GM12878 (cell line): Measurements from ENCODE around the gene ERC2. TPM values are rescaled to one million over a fixed set of nuclear protein-coding genes. Genes with fewer than 3 reads are reported as not detected.

Experiments
- ATAC-seq: fragments of 200-7000 bp; cut with Tn5 transposase; 3 replicates; pipeline ENCODE4 v1.9.1; 2020; ENCODE audit warnings: mild to moderate bottlenecking, moderate library complexity
- BruUV-seq: library from RNA; stranded (reverse); fragments of 400-500 nt; replicated peaks from 2 replicates; lab custom pipeline; 2021; lab: Mats Ljungman, UMichigan
- CTCF ChIA-PET: fragments of 300-600 bp; sonication (Branson Sonifier 250); formaldehyde crosslinking; extraction: SDS; loops from one replicate; lab custom pipeline; 2021; ENCODE audit warnings: inconsistent platforms; lab: Yijun Ruan, JAX
- POLR2A ChIA-PET: fragments of 350-600 bp; formaldehyde crosslinking; extraction: SDS; loops from one replicate; lab custom pipeline; 2021; ENCODE audit warnings: inconsistent platforms; lab: Charles Lee
- RAD21 ChIA-PET: fragments of 300-600 bp; sonication (Branson Sonifier 250); formaldehyde crosslinking; loops from one replicate; lab custom pipeline; 2023; ENCODE audit warnings: antibody characterized with exemption; ENCODE audit not compliant: unreplicated experiment; lab: Charles Lee
- SMC1A ChIA-PET: fragments of 300-600 bp; sonication (Branson Sonifier 250); formaldehyde crosslinking; loops from one replicate; lab custom pipeline; 2023; ENCODE audit not compliant: unreplicated experiment, uncharacterized antibody; lab: Charles Lee
- DNase-seq: peaks from one replicate; pipeline ENCODE4 v3.0.0-alpha.2; 2011; ENCODE audit warnings: low read depth, low spot score
- FAIRE-seq: peaks from 3 replicates; lab custom pipeline; 2011; peaks lifted over from hg19 to GRCh38; lab: Jason Lieb, UNC
- H2AFZ ChIP-seq: 2 replicates; pipeline ENCODE4 v1.6.0; 2011; ENCODE audit warnings: low read depth, low read length, control low read depth; ENCODE audit not compliant: control insufficient read depth
- H3K27ac ChIP-seq: 2 replicates; pipeline ENCODE4 v1.5.1; 2011; ENCODE audit warnings: control low read depth; ENCODE audit not compliant: control insufficient read depth, insufficient read depth
- H3K27me3 ChIP-seq, 2 experiments: replicated peaks in 1 of 2; 2 replicates each; pipeline versions ENCODE4 v1.6.0 to v1.6.1; 2011; ENCODE audit warnings: low read length in 1 of 2; ENCODE audit not compliant: control insufficient read depth in 2 of 2, insufficient read depth in 2 of 2
- H3K36me3 ChIP-seq, 2 experiments: 2 replicates each; pipeline ENCODE4 v1.5.1; 2011; ENCODE audit warnings: low read length in 1 of 2; ENCODE audit not compliant: control insufficient read depth in 2 of 2, insufficient read depth in 2 of 2
- H3K4me1 ChIP-seq: 2 replicates; pipeline ENCODE4 v1.6.1; 2011; ENCODE audit warnings: mild to moderate bottlenecking, low read length, moderate library complexity, mixed read lengths; ENCODE audit not compliant: control insufficient read depth, insufficient read depth
- H3K4me2 ChIP-seq: 2 replicates; pipeline ENCODE4 v1.6.0; 2011; ENCODE audit warnings: control low read depth; ENCODE audit not compliant: control insufficient read depth, insufficient read depth
- H3K4me3 ChIP-seq: fragments of 200-600 bp; sonication (generic); 2 replicates; pipeline ENCODE4 v1.5.1; 2016
- H3K79me2 ChIP-seq: 2 replicates; pipeline ENCODE4 v1.6.0; 2011; ENCODE audit warnings: low read length; ENCODE audit not compliant: control insufficient read depth, insufficient read depth
- H3K9ac ChIP-seq: 2 replicates; pipeline ENCODE4 v1.8.0; 2011; ENCODE audit warnings: low read length, control low read depth, mixed read lengths; ENCODE audit not compliant: control insufficient read depth, insufficient read depth
- H3K9me3 ChIP-seq: replicated peaks from 3 replicates; pipeline ENCODE4 v1.5.1; 2011; ENCODE audit warnings: mild to moderate bottlenecking, low read length; ENCODE audit not compliant: control insufficient read depth, insufficient read depth
- H4K20me1 ChIP-seq: 2 replicates; pipeline ENCODE4 v1.6.0; 2011; ENCODE audit not compliant: control insufficient read depth, insufficient read depth
- CBFB ChIP-seq: IDR thresholded peaks from 2 replicates; pipeline ENCODE4 v1.6.1; 2016; ENCODE audit warnings: antibody characterized with exemption, low read depth
- DPF2 ChIP-seq: fragments of 450-650 bp; IDR thresholded peaks from 2 replicates; pipeline ENCODE4 v1.6.1; 2017; ENCODE audit warnings: mild to moderate bottlenecking
- FOXM1 ChIP-seq: IDR thresholded peaks from 2 replicates; pipeline ENCODE4 v1.6.1; 2012; ENCODE audit warnings: low read depth, mild to moderate bottlenecking, inconsistent platforms, low read length, moderate library complexity
- HCFC1 ChIP-seq: fragments of 150-350 bp; IDR thresholded peaks from 2 replicates; pipeline ENCODE4 v1.6.1; 2014; ENCODE audit warnings: low read length
- IKZF2 ChIP-seq, 2 experiments: fragments of 450-650 bp; IDR thresholded peaks; 2 replicates each; pipeline ENCODE4 v1.6.1; 2017; ENCODE audit warnings: mild to moderate bottlenecking in 2 of 2, moderate library complexity in 2 of 2
- KDM1A ChIP-seq: fragments of 200-600 bp; sonication (generic); IDR thresholded peaks from 2 replicates; pipeline ENCODE4 v1.6.1; 2016; ENCODE audit warnings: borderline replicate concordance
- LARP7 ChIP-seq: fragments of 450-650 bp; IDR thresholded peaks from 2 replicates; pipeline ENCODE4 v1.6.1; 2017; ENCODE audit warnings: mild to moderate bottlenecking
- MEF2A ChIP-seq: IDR thresholded peaks from 2 replicates; pipeline ENCODE4 v1.6.1; 2011; ENCODE audit warnings: low read depth, mild to moderate bottlenecking, low read length, moderate library complexity; ENCODE audit not compliant: insufficient read depth
- MTA2 ChIP-seq: fragments of 450-650 bp; IDR thresholded peaks from 2 replicates; pipeline ENCODE4 v1.6.1; 2016; ENCODE audit warnings: low read depth, mild to moderate bottlenecking, moderate library complexity
- NFXL1 ChIP-seq: fragments of 450-650 bp; IDR thresholded peaks from 2 replicates; pipeline ENCODE4 v1.6.1; 2017; ENCODE audit warnings: antibody characterized with exemption, mild to moderate bottlenecking, borderline replicate concordance
- NFYA ChIP-seq: IDR thresholded peaks from 2 replicates; pipeline ENCODE4 v1.6.1; 2011; ENCODE audit warnings: low read depth, mild to moderate bottlenecking, low read length, improper control_type of control experiment, borderline replicate concordance
- NR2F1 ChIP-seq: fragments of 450-650 bp; conservative IDR thresholded peaks from 2 replicates; pipeline ENCODE4 v1.6.1; 2017; ENCODE audit warnings: mild to moderate bottlenecking
- POU2F2 ChIP-seq: IDR thresholded peaks from 3 replicates; pipeline ENCODE4 v1.6.1; 2011; ENCODE audit warnings: low read depth, mild to moderate bottlenecking, low read length, borderline replicate concordance
- SMAD1 ChIP-seq: fragments of 450-650 bp; IDR thresholded peaks from 2 replicates; pipeline ENCODE4 v1.6.1; 2018; ENCODE audit warnings: mild to moderate bottlenecking, low read depth; ENCODE audit not compliant: partially characterized antibody
- whole genome bisulfite sequencing: methylation state at CpG from one replicate; pipeline ENCODE4 v1.1.6; 2016; ENCODE audit warnings: low lambda C conversion rate; ENCODE audit not compliant: insufficient replicate concordance, insufficient coverage; ENCODE audit errors: missing lambda C conversion rate; 5-methylcytosine and 5-hydroxymethylcytosine counted together
- in situ Hi-C: fragments of 300-500 bp; cut with MboI; formaldehyde crosslinking; loops from 9 replicates; pipeline ENCODE4 v1.14.3; 2018; ENCODE audit warnings: mixed read lengths
- intact Hi-C: fragments of 100-400 bp; cut with micrococcal nuclease; formaldehyde crosslinking; loops from one replicate; pipeline ENCODE4 v1.14.2; 2022; ENCODE audit not compliant: unreplicated experiment
- polyA plus RNA-seq, 11 experiments: library from polyadenylated mRNA; depleted of rRNA in 4 of 11; unstranded in 6 of 11; stranded (reverse) in 5 of 11; fragments of >200 nt; fragmentation: Nextera tagmentation in 4 of 11; fragmentation: Illumina TruSeq in 1 of 11; extraction: Ambion mirVana in 4 of 11; extraction: Trizol in 1 of 11; gene quantifications; 1 replicate in 1 of 11; 2 replicates in 10 of 11; pipeline versions ENCODE4 v1.2.1 to v1.2.3, GENCODE V29; 2011 to 2016; ENCODE audit warnings: inconsistent platforms in 2 of 11, missing spikeins in 2 of 11, low read depth in 1 of 11
- total RNA-seq, 4 experiments: library from RNA; depleted of rRNA in 3 of 4; stranded (reverse); fragments of >200 nt in 3 of 4; fragmentation: Illumina TruSeq in 1 of 4; extraction: Trizol in 1 of 4; gene quantifications; 2 replicates each; pipeline versions ENCODE4 v1.2.1 to v1.2.3, GENCODE V29; 2013 to 2021
- TF ChIP-seq, protein P1 (sequence below): IDR thresholded peaks from 2 replicates; pipeline ENCODE4 v1.6.1; 2011; ENCODE audit warnings: mild to moderate bottlenecking, low read depth, low read length, moderate library complexity; ENCODE audit not compliant: insufficient replicate concordance
- TF ChIP-seq, protein P2 (sequence below): fragments of 450-650 bp; IDR thresholded peaks from 2 replicates; pipeline ENCODE4 v1.6.1; 2018; ENCODE audit warnings: mild to moderate bottlenecking, low read depth, moderate library complexity; ENCODE audit not compliant: partially characterized antibody
- TF ChIP-seq, protein P3 (sequence below): IDR thresholded peaks from 2 replicates; pipeline ENCODE4 v1.6.1; 2011; ENCODE audit warnings: borderline replicate concordance, low read depth, mild to moderate bottlenecking, moderate library complexity, mixed read lengths, low read length; ENCODE audit not compliant: insufficient read depth; ENCODE audit errors: extremely low read length
- TF ChIP-seq, protein P4 (sequence below): IDR thresholded peaks from 2 replicates; pipeline ENCODE4 v1.6.1; 2012; ENCODE audit warnings: low read depth, low read length, improper control_type of control experiment
- TF ChIP-seq, protein P5 (sequence below): fragments of 450-650 bp; IDR thresholded peaks from 2 replicates; pipeline ENCODE4 v1.6.1; 2017; ENCODE audit warnings: mild to moderate bottlenecking, low read depth, inconsistent platforms; ENCODE audit not compliant: poor library complexity, severe bottlenecking

The ERC2 gene
- total and polyA plus RNA-seq, 10 of the 15 experiments (the other 5 are each of a cell fraction or from before 2014, with no cell fraction given): 0.06 to 1.4 (median 0.12) TPM; not detected in 3

DNA sequence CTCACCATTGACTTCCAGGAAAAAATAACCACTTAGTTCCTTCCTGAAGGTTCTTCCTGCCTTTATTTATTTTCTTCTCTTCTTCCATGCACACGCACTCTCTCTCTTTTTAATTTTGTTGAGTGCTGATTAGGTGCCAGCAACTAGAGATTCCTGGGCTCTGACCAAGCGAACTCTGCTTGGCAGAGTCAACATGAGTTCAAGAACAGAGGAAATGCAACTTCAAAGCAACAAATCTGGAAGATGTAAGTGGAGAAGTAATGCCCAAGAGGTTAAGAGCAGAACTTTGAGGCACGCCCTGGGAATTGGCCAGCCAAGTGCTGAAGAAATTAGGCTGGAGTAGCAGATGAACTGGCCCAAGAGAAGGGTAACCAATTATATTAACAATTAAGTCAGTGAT, 8.5 kb downstream of the ERC2 start:
- POLR2A ChIA-PET: no interaction called here
- DNase-seq: no peak
- WGBS: 0% methylated on average over 3 of the region's 3 CpGs
- H3K27me3 ChIP-seq: peaks cover 0 to 2% of the 10 kb centered on the region in 2 experiments; a peak in 1 of 4 replicates
- RAD21 ChIA-PET: no interaction called here
- H3K79me2 ChIP-seq: no peaks in the 10 kb centered on the region
- intact Hi-C loops (no loop called here), in situ Hi-C loops (no loop called here)
- no peaks in the 10 kb centered on the region for H3K9me3 ChIP-seq
- H3K4me1 ChIP-seq: no peaks in the 10 kb centered on the region
- H3K4me3 ChIP-seq: no peak overlapping the region
- no peak for FAIRE-seq
- no peaks in the 10 kb centered on the region for H3K36me3 ChIP-seq
- BruUV-seq: no TSS peak
- no peak overlapping the region for H3K4me2 ChIP-seq
- SMC1A ChIA-PET: no interaction called here
- H4K20me1 ChIP-seq: no peaks in the 10 kb centered on the region
- H2AFZ ChIP-seq: no peak overlapping the region
- ATAC-seq: no peak
- H3K9ac ChIP-seq: no peak overlapping the region
- CTCF ChIA-PET: interaction anchor here (0.6 kb wide), 1 partner anchor 24 kb away, joined by 4 read pairs; no protein-coding TSS in a partner anchor
- H3K27ac ChIP-seq: no peak overlapping the region
- no peak for TF ChIP-seq MEF2A
- TF ChIP-seq KDM1A: no peak
- no peak for TF ChIP-seq IKZF2 (IDR thresholded peaks at IDR 0.05)
- no peak for TF ChIP-seq HCFC1
- TF ChIP-seq NR2F1: no peak
- TF ChIP-seq NFXL1: no peak
- TF ChIP-seq, protein P1, sequence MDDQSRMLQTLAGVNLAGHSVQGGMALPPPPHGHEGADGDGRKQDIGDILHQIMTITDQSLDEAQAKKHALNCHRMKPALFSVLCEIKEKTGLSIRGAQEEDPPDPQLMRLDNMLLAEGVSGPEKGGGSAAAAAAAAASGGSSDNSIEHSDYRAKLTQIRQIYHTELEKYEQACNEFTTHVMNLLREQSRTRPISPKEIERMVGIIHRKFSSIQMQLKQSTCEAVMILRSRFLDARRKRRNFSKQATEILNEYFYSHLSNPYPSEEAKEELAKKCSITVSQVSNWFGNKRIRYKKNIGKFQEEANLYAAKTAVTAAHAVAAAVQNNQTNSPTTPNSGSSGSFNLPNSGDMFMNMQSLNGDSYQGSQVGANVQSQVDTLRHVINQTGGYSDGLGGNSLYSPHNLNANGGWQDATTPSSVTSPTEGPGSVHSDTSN: no peak
- no peak for TF ChIP-seq POU2F2
- TF ChIP-seq, protein P2, sequence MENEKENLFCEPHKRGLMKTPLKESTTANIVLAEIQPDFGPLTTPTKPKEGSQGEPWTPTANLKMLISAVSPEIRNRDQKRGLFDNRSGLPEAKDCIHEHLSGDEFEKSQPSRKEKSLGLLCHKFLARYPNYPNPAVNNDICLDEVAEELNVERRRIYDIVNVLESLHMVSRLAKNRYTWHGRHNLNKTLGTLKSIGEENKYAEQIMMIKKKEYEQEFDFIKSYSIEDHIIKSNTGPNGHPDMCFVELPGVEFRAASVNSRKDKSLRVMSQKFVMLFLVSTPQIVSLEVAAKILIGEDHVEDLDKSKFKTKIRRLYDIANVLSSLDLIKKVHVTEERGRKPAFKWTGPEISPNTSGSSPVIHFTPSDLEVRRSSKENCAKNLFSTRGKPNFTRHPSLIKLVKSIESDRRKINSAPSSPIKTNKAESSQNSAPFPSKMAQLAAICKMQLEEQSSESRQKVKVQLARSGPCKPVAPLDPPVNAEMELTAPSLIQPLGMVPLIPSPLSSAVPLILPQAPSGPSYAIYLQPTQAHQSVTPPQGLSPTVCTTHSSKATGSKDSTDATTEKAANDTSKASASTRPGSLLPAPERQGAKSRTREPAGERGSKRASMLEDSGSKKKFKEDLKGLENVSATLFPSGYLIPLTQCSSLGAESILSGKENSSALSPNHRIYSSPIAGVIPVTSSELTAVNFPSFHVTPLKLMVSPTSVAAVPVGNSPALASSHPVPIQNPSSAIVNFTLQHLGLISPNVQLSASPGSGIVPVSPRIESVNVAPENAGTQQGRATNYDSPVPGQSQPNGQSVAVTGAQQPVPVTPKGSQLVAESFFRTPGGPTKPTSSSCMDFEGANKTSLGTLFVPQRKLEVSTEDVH: no peak
- TF ChIP-seq, protein P3, sequence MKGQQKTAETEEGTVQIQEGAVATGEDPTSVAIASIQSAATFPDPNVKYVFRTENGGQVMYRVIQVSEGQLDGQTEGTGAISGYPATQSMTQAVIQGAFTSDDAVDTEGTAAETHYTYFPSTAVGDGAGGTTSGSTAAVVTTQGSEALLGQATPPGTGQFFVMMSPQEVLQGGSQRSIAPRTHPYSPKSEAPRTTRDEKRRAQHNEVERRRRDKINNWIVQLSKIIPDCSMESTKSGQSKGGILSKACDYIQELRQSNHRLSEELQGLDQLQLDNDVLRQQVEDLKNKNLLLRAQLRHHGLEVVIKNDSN: no peak
- TF ChIP-seq LARP7: no peak
- TF ChIP-seq, protein P4, sequence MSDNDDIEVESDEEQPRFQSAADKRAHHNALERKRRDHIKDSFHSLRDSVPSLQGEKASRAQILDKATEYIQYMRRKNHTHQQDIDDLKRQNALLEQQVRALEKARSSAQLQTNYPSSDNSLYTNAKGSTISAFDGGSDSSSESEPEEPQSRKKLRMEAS: no peak
- TF ChIP-seq CBFB: no peak
- TF ChIP-seq NFYA: no peak
- no peak for TF ChIP-seq DPF2
- no peak for TF ChIP-seq MTA2
- TF ChIP-seq SMAD1: no peak
- no peak for TF ChIP-seq FOXM1
- TF ChIP-seq, protein P5, sequence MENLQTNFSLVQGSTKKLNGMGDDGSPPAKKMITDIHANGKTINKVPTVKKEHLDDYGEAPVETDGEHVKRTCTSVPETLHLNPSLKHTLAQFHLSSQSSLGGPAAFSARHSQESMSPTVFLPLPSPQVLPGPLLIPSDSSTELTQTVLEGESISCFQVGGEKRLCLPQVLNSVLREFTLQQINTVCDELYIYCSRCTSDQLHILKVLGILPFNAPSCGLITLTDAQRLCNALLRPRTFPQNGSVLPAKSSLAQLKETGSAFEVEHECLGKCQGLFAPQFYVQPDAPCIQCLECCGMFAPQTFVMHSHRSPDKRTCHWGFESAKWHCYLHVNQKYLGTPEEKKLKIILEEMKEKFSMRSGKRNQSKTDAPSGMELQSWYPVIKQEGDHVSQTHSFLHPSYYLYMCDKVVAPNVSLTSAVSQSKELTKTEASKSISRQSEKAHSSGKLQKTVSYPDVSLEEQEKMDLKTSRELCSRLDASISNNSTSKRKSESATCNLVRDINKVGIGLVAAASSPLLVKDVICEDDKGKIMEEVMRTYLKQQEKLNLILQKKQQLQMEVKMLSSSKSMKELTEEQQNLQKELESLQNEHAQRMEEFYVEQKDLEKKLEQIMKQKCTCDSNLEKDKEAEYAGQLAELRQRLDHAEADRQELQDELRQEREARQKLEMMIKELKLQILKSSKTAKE: no peak
